Pancreas (tissue), 10 donors: ENCODE data around the gene STK11IP. TPM values are rescaled to one million over a fixed set of nuclear protein-coding genes. Genes with fewer than 3 reads are reported as not detected.

Source experiments
- ATAC-seq, 4 donors: fragments of 200-7000 bp; cut with Tn5 transposase; one replicate each; pipeline versions ENCODE4 v1.8.0 to v1.9.1; 2020; ENCODE audit warnings: mild to moderate bottlenecking in 4 of 4, moderate library complexity in 4 of 4
- DNase-seq, 6 donors: peaks; one replicate each; pipeline ENCODE4 v3.0.0-alpha.2; 2020
- FAIRE-seq: peaks from 2 replicates; lab custom pipeline; 2012; peaks lifted over from hg19 to GRCh38; lab: Jason Lieb, UNC
- H3K27ac ChIP-seq, 4 donors: fragments of 200-600 bp; sonication (generic); 1 replicate in 3 of 4; 2 replicates in 1 of 4; pipeline versions ENCODE4 v1.5.0 to v1.8.0; 2020
- H3K27me3 ChIP-seq, 4 donors: fragments of 200-600 bp; one replicate each; pipeline ENCODE4 v1.8.0; 2021
- H3K36me3 ChIP-seq, 3 donors: fragments of 200-600 bp; sonication (generic) in 1 of 3; one replicate each; pipeline versions ENCODE4 v1.5.0 to v1.8.0; 2020 to 2021
- H3K4me1 ChIP-seq, 3 donors: fragments of 200-600 bp; one replicate each; pipeline ENCODE4 v1.8.0; 2021
- H3K4me3 ChIP-seq, 4 donors: fragments of 200-600 bp; sonication (generic) in 2 of 4; one replicate each; pipeline versions ENCODE4 v1.5.0 to v1.8.0; 2020 to 2021
- H3K9me3 ChIP-seq, 4 donors: fragments of 200-600 bp; one replicate each; pipeline ENCODE4 v1.8.0; 2021
- CTCF ChIP-seq, 4 donors: fragments of 200-600 bp; sonication (generic) in 3 of 4; IDR thresholded peaks; one replicate each; pipeline versions ENCODE4 v1.5.0 to v1.8.0; 2021; ENCODE audit warnings: antibody characterized with exemption in 4 of 4
- WGBS, 2 donors: extraction: QIAGEN DNeasy Blood & Tissue Kit; methylation state at CpG; one replicate each; pipeline ENCODE4 v1.1.7; 2013; 5-methylcytosine and 5-hydroxymethylcytosine counted together
- intact Hi-C, 3 donors: fragments of 100-400 bp; cut with DNase I; formaldehyde crosslinking; loops; one replicate each; pipeline versions ENCODE4 v1.11.1 to v1.14.2; 2022
- polyA plus RNA-seq, 2 donors: library from polyadenylated mRNA; stranded (reverse); fragments of 200-250 nt; gene quantifications; one replicate each; pipeline ENCODE4 v1.2.3, GENCODE V29; 2013
- total RNA-seq, 6 donors: library from RNA; stranded (reverse); fragmentation: NEBNext Ultra II Directional in 4 of 6; extraction: Animal tissue kit (Norgen Biotek cat#: 25700) in 4 of 6; gene quantifications; one replicate each; pipeline versions ENCODE4 v1.2.1 to v1.2.4, GENCODE V29; 2021 to 2023
- donor health status: healthy with polysubstance abuse.
- donor health status: DM: no; HTN: no; CAD: no; lungs with moderate emphysema.
- donor health status: DM: no; HTN: no; CAD: no.
- donor health status: control.
- donor health status: control.
- donor health status: Bipolar disorder and iron deficiency.
- donor health status: DM: yes; HTN: yes; CAD: no.
- donor health status: DM: no; HTN: no; CAD: no.
- donor health status: DM: no; HTN: no; CAD: no.
- donor health status: DM: yes; HTN: yes; CAD: no.

STK11IP gene
- total and polyA plus RNA-seq, 8 donors = 9.0 to 43.8 (median 13.7) TPM

DNA sequence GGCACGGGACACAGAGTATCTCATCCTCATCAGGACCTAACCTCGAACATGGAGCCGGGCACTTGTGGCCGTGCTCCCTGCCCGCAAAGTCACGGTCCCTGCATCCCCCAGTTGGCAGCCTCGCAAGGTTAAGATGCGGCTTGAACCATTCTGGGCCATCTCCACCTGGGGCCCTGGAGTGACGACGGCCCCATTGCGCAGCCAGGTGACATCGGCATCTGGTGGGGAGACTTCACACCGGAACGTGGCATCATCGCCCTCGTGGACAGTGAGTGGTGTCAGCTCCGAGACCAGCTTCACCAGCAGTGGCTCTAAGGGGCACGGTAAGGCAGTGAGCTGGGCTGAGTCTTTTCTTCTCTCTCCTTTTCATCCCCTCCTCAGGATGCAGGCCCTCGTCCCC, 41.2 kb upstream of the STK11IP start:
- DNase-seq = peak in 1 of 6 donors; percentile 51
- intact Hi-C loops = no loop called here
- no peak for ATAC-seq

DNA sequence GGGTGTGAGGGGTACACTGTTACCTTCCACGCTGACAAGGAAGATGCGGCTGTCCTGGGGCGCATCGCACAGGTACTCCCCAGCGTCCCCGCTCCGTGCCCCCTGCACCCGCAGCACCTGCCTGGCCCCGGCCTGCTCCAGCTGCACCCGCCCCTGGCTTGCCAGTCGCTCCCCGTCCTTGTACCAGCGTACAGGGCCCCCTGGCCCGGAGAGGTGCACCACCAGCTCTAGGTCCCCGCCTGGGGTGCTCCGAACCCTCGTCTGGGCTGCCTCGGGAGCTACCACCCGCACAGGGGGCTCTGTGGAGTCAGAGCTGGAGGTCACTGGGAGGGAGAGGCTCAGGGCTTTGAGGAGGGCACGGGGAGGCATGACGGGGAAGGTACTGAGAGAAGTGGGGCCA, 40.3 kb upstream of the STK11IP start:
- Histone ChIP-seq H3K4me1 (peaks cover 0 to 5% (median 0%) of the 10 kb centered on the region in 3 donors), H3K36me3 (no peaks in the 10 kb centered on the region), H3K9me3 (no peaks in the 10 kb centered on the region), H3K27me3 (no peaks in the 10 kb centered on the region), H3K27ac (no peak overlapping the region), H3K4me3 (no peak overlapping the region)
- no peak for ATAC-seq
- intact Hi-C loops = no loop called here
- FAIRE-seq = no peak
- WGBS, 2 donors = 91 to 94% methylated on average over 18 to 21 of the region's 21 CpGs
- TF ChIP-seq CTCF (IDR thresholded peaks at IDR 0.05) = no peak
- DNase-seq = peak in 1 of 6 donors; percentile 79

More for the DNA sequence above, 41.2 kb upstream of the STK11IP start:
- Histone ChIP-seq H3K27me3 (no peaks in the 10 kb centered on the region), H3K9me3 (no peaks in the 10 kb centered on the region), H3K27ac (no peak overlapping the region), H3K4me3 (no peak overlapping the region), H3K4me1 (peaks cover 0 to 9% (median 4%) of the 10 kb centered on the region in 3 donors), H3K36me3 (no peaks in the 10 kb centered on the region)
- no peak for FAIRE-seq
- no peak for TF ChIP-seq CTCF (IDR thresholded peaks at IDR 0.05)
- 94% methylated on average over 19 of the region's 19 CpGs for WGBS, 2 donors

DNA sequence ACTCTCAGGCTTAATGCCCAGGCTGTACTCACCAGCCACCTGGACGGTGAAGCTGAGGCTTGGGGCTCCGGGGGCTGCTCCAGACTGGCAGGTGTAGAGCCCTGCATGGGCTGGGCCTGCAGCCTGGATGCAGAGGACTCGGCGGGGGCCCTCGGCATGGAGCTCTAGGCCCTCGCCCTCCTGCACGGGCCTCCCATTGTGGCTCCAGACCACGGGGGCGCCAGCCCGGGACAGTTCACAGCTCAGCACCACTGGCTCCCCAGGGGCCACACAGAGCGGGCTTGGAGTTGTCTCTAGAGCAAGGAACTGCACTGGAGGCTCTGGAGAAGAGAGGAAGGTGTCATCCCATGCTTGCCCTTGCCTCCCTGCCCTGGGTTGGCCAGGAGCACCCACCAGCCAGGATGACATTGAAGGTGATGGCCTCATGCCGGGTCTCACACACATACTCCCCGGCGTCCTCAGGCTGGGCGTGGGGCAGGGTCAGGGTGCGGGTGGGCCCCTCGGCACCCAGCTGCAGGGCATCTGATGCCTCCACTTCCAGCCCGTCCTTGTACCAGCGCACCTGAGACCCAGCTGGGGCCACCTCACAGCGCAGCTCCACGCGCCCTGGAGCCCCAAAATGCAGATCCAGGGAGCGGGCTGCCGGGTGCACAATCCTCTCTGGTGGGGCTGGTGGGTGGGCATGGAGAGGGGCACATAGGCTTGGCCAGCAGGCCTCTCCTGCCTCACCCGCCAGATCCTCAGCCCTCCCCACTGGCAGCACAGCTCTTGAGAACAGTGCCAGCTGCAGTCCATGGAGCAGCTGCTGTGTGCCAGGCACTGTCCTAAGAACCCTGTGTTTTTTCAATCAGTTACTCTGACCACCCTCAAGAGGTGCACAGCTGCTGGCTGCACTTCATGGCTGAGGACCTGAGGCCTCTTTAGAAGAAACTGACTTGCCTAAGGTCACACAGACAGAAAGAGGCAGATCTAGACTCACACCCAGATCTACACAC, 39.6 kb upstream of the STK11IP start:
- Histone ChIP-seq H3K36me3 (peaks cover 0 to 2% (median 0%) of the 10 kb centered on the region in 3 donors), H3K27me3 (no peaks in the 10 kb centered on the region), H3K9me3 (no peaks in the 10 kb centered on the region), H3K4me3 (no peak overlapping the region), H3K4me1 (peaks cover 0 to 2% (median 0%) of the 10 kb centered on the region in 3 donors), H3K27ac (no peak overlapping the region)
- DNase-seq (peak in 4 of 6 donors; percentile 54 to 79 (median 72)), ATAC-seq (peak; percentile 57 to 76 (median 72)), FAIRE-seq (no peak)
- intact Hi-C loops = no loop called here
- 87 to 89% methylated on average over 25 of the region's 25 CpGs for WGBS, 2 donors
- TF ChIP-seq CTCF (IDR thresholded peaks at IDR 0.05) = no peak

- no peak for TF ChIP-seq CTCF (IDR thresholded peaks at IDR 0.05)
- ATAC-seq (no peak), DNase-seq (peak in 2 of 6 donors; percentile 12 to 36), FAIRE-seq (no peak)
- Histone ChIP-seq H3K27ac (no peak overlapping the region), H3K4me3 (no peak overlapping the region), H3K36me3 (peaks cover 0 to 5% (median 2%) of the 10 kb centered on the region in 3 donors), H3K9me3 (no peaks in the 10 kb centered on the region), H3K27me3 (no peaks in the 10 kb centered on the region), H3K4me1 (no peaks in the 10 kb centered on the region)
- intact Hi-C loops = no loop called here
- 83 to 85% methylated on average over 19 to 20 of the region's 20 CpGs for WGBS, 2 donors
Observed at GRCh38 chr2:219559156-219559915, 38.3 kb upstream of the STK11IP start.
